SK-N-SH (cell line): ENCODE results near the gene TRPV6. TPM values are rescaled to one million over a fixed set of nuclear protein-coding genes. Genes with fewer than 3 reads are reported as not detected.

Experiments
- CTCF ChIA-PET: fragments of 300-600, 350-600 bp; formaldehyde crosslinking; extraction: SDS; loops from one replicate; lab custom pipeline; 2021; lab: Yijun Ruan, JAX
- POLR2A ChIA-PET: fragments of 350-600 bp; sonication (Branson Sonifier 250); formaldehyde crosslinking; extraction: SDS; loops from one replicate; lab custom pipeline; 2020; ENCODE audit warnings: antibody characterized with exemption, inconsistent platforms; lab: Yijun Ruan, JAX
- DNase-seq: peaks from one replicate; pipeline ENCODE4 v3.0.0; 2012
- H2AFZ ChIP-seq: fragments of 200-600 bp; sonication (generic); 2 replicates; pipeline ENCODE4 v1.8.1; 2016; ENCODE audit warnings: antibody characterized with exemption, mild to moderate bottlenecking, low read depth
- H3F3A ChIP-seq: fragments of 200-600 bp; sonication (generic); replicated peaks from 2 replicates; pipeline ENCODE3; 2016; ENCODE audit warnings: antibody characterized with exemption, mild to moderate bottlenecking; ENCODE audit not compliant: insufficient read depth
- H3K27ac ChIP-seq, 2 experiments: fragments of 200-500 bp in 1 of 2; fragments of 200-600 bp in 1 of 2; sonication (Bioruptor generic) in 1 of 2; sonication (generic), shearing (Covaris generic) in 1 of 2; 2 replicates each; pipeline versions ENCODE4 v1.5.1 to v1.6.1; 2014 to 2016; ENCODE audit warnings: low read depth in 2 of 2, inconsistent platforms in 1 of 2, low read length in 1 of 2, mild to moderate bottlenecking in 1 of 2, mixed read lengths in 1 of 2
- H3K27me3 ChIP-seq: fragments of 200-600 bp; sonication (generic), shearing (Covaris generic); 2 replicates; pipeline ENCODE4 v1.6.1; 2016; ENCODE audit warnings: mixed run types; ENCODE audit not compliant: insufficient read depth
- H3K36me3 ChIP-seq, 2 experiments: fragments of 200-500 bp in 1 of 2; fragments of 200-600 bp in 1 of 2; sonication (Bioruptor generic) in 1 of 2; sonication (generic) in 1 of 2; replicated peaks in 1 of 2; 2 replicates each; pipeline versions ENCODE3 to v1.5.1; 2014 to 2016; ENCODE audit warnings: low read length in 1 of 2, mild to moderate bottlenecking in 1 of 2; ENCODE audit not compliant: insufficient read depth in 2 of 2, control insufficient read depth in 1 of 2
- H3K4me1 ChIP-seq, 2 experiments: fragments of 200-500 bp in 1 of 2; fragments of 200-600 bp in 1 of 2; sonication (Bioruptor generic) in 1 of 2; sonication (generic), shearing (Covaris generic) in 1 of 2; 2 replicates each; pipeline versions ENCODE4 v1.5.1 to v1.6.1; 2014 to 2016; ENCODE audit warnings: low read depth in 1 of 2, low read length in 1 of 2, mixed run types in 1 of 2; ENCODE audit not compliant: insufficient read depth in 2 of 2, control insufficient read depth in 1 of 2
- H3K4me2 ChIP-seq: fragments of 200-600 bp; sonication (generic), shearing (Covaris generic); 2 replicates; pipeline ENCODE4 v1.6.1; 2017; ENCODE audit warnings: mixed run types
- H3K4me3 ChIP-seq, 2 experiments: fragments of 200-500 bp in 1 of 2; fragments of 200-600 bp in 1 of 2; sonication (Bioruptor generic) in 1 of 2; sonication (generic), shearing (Covaris generic) in 1 of 2; 2 replicates each; pipeline versions ENCODE4 v1.5.1 to v1.8.1; 2014 to 2016; ENCODE audit warnings: low read depth in 2 of 2, inconsistent platforms in 1 of 2, low read length in 1 of 2, mild to moderate bottlenecking in 1 of 2, mixed read lengths in 1 of 2, moderate library complexity in 1 of 2
- H3K79me2 ChIP-seq: fragments of 200-600 bp; sonication (generic); 2 replicates; pipeline ENCODE4 v1.8.1; 2017; ENCODE audit warnings: mild to moderate bottlenecking; ENCODE audit not compliant: insufficient read depth
- H3K9ac ChIP-seq: fragments of 200-600 bp; sonication (generic); 2 replicates; pipeline ENCODE4 v1.6.1; 2017; ENCODE audit warnings: mixed run types
- H3K9me2 ChIP-seq: fragments of 200-600 bp; sonication (generic); 2 replicates; pipeline ENCODE4 v1.6.1; 2017; ENCODE audit warnings: mixed run types
- H3K9me3 ChIP-seq: fragments of 200-600 bp; sonication (generic); 2 replicates; pipeline ENCODE4 v1.6.1; 2017; ENCODE audit warnings: mixed run types, mild to moderate bottlenecking, moderate library complexity
- H4K20me1 ChIP-seq: fragments of 200-600 bp; sonication (generic); 2 replicates; pipeline ENCODE4 v1.6.1; 2017; ENCODE audit warnings: mild to moderate bottlenecking, mixed run types; ENCODE audit not compliant: insufficient read depth
- CHD2 ChIP-seq: fragments of 150-350 bp; IDR thresholded peaks from 2 replicates; pipeline ENCODE4 v1.6.1; 2018; ENCODE audit warnings: low read length; ENCODE audit not compliant: partially characterized antibody
- ELF1 ChIP-seq: IDR thresholded peaks from 2 replicates; pipeline ENCODE4 v1.4.0; 2012
- EP300 ChIP-seq, 2 experiments: IDR thresholded peaks; 2 replicates each; pipeline versions ENCODE4 v1.4.0 to v1.6.1; 2012; ENCODE audit warnings: borderline replicate concordance in 1 of 2, low read depth in 1 of 2, low read length in 1 of 2
- GATA2 ChIP-seq: sonication (generic); formaldehyde crosslinking; IDR thresholded peaks from 2 replicates; pipeline ENCODE4 v1.5.0; 2020; ENCODE audit warnings: mild to moderate bottlenecking, missing genetic modification reagents
- RAD21 ChIP-seq: IDR thresholded peaks from 2 replicates; pipeline ENCODE4 v1.6.1; 2012; ENCODE audit warnings: mild to moderate bottlenecking, low read length
- RCOR1 ChIP-seq: fragments of 150-350 bp; IDR thresholded peaks from 2 replicates; pipeline ENCODE4 v1.6.1; 2017; ENCODE audit warnings: antibody characterized with exemption, low read length
- SIN3A ChIP-seq: IDR thresholded peaks from 2 replicates; pipeline ENCODE4 v1.6.1; 2012; ENCODE audit warnings: low read depth, mild to moderate bottlenecking, low read length, moderate library complexity, borderline replicate concordance
- SMC3 ChIP-seq: IDR thresholded peaks from 2 replicates; pipeline ENCODE4 v1.6.1; 2012; ENCODE audit warnings: low read depth, low read length, improper control_type of control experiment
- TEAD4 ChIP-seq: IDR thresholded peaks from 2 replicates; pipeline ENCODE4 v1.4.0; 2012; ENCODE audit warnings: mild to moderate bottlenecking, borderline replicate concordance; ENCODE audit not compliant: insufficient read depth
- WGBS: methylation state at CpG from one replicate; pipeline ENCODE4 v1.1.6; 2017; ENCODE audit warnings: low lambda C conversion rate; 5-methylcytosine and 5-hydroxymethylcytosine counted together
- polyA plus RNA-seq, 3 experiments: library from polyadenylated mRNA; depleted of rRNA; stranded (reverse); fragments of >200 nt; gene quantifications; 2 replicates each; pipeline ENCODE4 v1.2.3, GENCODE V29; 2012
- TF ChIP-seq, protein P1 (sequence below): fragments of 200-600 bp; sonication (generic); IDR thresholded peaks from 2 replicates; pipeline ENCODE4 v1.6.1; 2017; ENCODE audit warnings: antibody characterized with exemption, mild to moderate bottlenecking, moderate library complexity

Gene TRPV6
- polyA plus RNA-seq (2012; rRNA removed): not detected in 2 replicates
- polyA plus RNA-seq (2012; cell fraction: cytosol; rRNA removed): not detected in 2 replicates
- not detected in 2 replicates for polyA plus RNA-seq (2012; cell fraction: nucleus; rRNA removed)

- POLR2A ChIA-PET: no interaction called here
- 24% methylated on average over 11 of the region's 16 CpGs for WGBS
- no peak for DNase-seq
Measured at GRCh38 chr7:142885311-142886230, at the start of gene TRPV6. TSS of gene TRPV6 (minus strand) at chr7:142885745.

GRCh38 chr7:142934056-142934455, 48.5 kb upstream of the TRPV6 start:
- Histone ChIP-seq H3K27ac (no peak overlapping the region), H3K4me3 (no peak overlapping the region), H3K9me2 (no peaks in the 10 kb centered on the region), H3K79me2 (no peaks in the 10 kb centered on the region), H3F3A (no peaks in the 10 kb centered on the region), H3K4me2 (no peak overlapping the region), H2AFZ (no peak overlapping the region), H3K9ac (no peak overlapping the region), H3K9me3 (no peaks in the 10 kb centered on the region), H3K4me1 (no peaks in the 10 kb centered on the region)
- DNase-seq: no peak
- 7% methylated on average over 12 of the region's 12 CpGs for WGBS
- POLR2A ChIA-PET: no interaction called here
- no peak for TF ChIP-seq RAD21
- TF ChIP-seq TEAD4: no peak
- TF ChIP-seq SIN3A: no peak
- no peak for TF ChIP-seq RCOR1
- TF ChIP-seq SMC3: no peak
- no peak for TF ChIP-seq ELF1
- TF ChIP-seq CHD2: no peak
- TF ChIP-seq, protein P1, sequence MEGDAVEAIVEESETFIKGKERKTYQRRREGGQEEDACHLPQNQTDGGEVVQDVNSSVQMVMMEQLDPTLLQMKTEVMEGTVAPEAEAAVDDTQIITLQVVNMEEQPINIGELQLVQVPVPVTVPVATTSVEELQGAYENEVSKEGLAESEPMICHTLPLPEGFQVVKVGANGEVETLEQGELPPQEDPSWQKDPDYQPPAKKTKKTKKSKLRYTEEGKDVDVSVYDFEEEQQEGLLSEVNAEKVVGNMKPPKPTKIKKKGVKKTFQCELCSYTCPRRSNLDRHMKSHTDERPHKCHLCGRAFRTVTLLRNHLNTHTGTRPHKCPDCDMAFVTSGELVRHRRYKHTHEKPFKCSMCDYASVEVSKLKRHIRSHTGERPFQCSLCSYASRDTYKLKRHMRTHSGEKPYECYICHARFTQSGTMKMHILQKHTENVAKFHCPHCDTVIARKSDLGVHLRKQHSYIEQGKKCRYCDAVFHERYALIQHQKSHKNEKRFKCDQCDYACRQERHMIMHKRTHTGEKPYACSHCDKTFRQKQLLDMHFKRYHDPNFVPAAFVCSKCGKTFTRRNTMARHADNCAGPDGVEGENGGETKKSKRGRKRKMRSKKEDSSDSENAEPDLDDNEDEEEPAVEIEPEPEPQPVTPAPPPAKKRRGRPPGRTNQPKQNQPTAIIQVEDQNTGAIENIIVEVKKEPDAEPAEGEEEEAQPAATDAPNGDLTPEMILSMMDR: no peak
- TF ChIP-seq, all 33 proteins: peak for 0
- no peaks in the 10 kb centered on the region for H3K36me3 ChIP-seq
- CTCF ChIA-PET: interaction anchor here (1.2 to 3.5 kb wide), 2 partner anchors 69 to 80 kb away, joined by 3 to 10 read pairs; no protein-coding TSS in a partner anchor
- H4K20me1 ChIP-seq: no peaks in the 10 kb centered on the region
- peaks cover 51% of the 10 kb centered on the region; the same call in 1 of the 2 replicates for H3K27me3 ChIP-seq

More at GRCh38 chr7:142885311-142886230, at the start of gene TRPV6:
- no peaks in the 10 kb centered on the region for H4K20me1 ChIP-seq
- no peaks in the 10 kb centered on the region for H3K9me3 ChIP-seq
- H3K9ac ChIP-seq: no peak within 1 kb of the TSS
- no peaks in the 10 kb centered on the region for H3F3A ChIP-seq
- H3K4me3 ChIP-seq: no peak within 1 kb of the TSS
- H3K36me3 ChIP-seq: no peaks in the 10 kb centered on the region
- H3K4me2 ChIP-seq: no peak within 1 kb of the TSS
- no peaks in the 10 kb centered on the region for H3K4me1 ChIP-seq
- H3K27me3 ChIP-seq: peaks cover 44% of the 10 kb centered on the region
- CTCF ChIA-PET: interaction anchor here (1.3 to 2.2 kb wide), 3 partner anchors 13 to 329 kb away, joined by 3 to 10 read pairs (median 6); partner anchors contain the start of gene EPHB6
- H3K27ac ChIP-seq: no peak within 1 kb of the TSS
- TF ChIP-seq GATA2 (CRISPR knock-in tag) (no peak), EP300 (IDR thresholded peaks at IDR 0.05; ENCODE audit: borderline replicate concordance in 1 of 2, low read depth in 1 of 2, low read length in 1 of 2) (no peak)
- H3K9me2 ChIP-seq: no peaks in the 10 kb centered on the region
- no peaks in the 10 kb centered on the region for H3K79me2 ChIP-seq
- no peak within 1 kb of the TSS for H2AFZ ChIP-seq
